Caco-2 (cell line): ENCODE data around the gene MLIP. TPM values are rescaled to one million over a fixed set of nuclear protein-coding genes. Genes with fewer than 3 reads are reported as not detected.

ENCODE experiments used
- BruUV-seq: library from RNA; stranded (reverse); fragments of 400-500 nt; replicated peaks from 2 replicates; lab custom pipeline; 2021; lab: Mats Ljungman, UMichigan
- CTCF ChIA-PET: fragments of 300-600 bp; sonication (Branson Sonifier 250); formaldehyde crosslinking; loops from one replicate; lab custom pipeline; 2022; ENCODE audit warnings: antibody characterized with exemption; lab: Charles Lee
- POLR2A ChIA-PET: fragments of 300-600 bp; sonication (Branson Sonifier 250); formaldehyde crosslinking; loops from one replicate; lab custom pipeline; 2022; ENCODE audit warnings: antibody characterized with exemption; lab: Charles Lee
- DNase-seq, 2 experiments: peaks; one replicate each; pipeline versions ENCODE4 v3.0.0 to v3.0.0-alpha.2; 2020 to 2022
- H3K27me3 ChIP-seq: replicated peaks from 2 replicates; pipeline ENCODE4 v1.6.0; 2011; ENCODE audit warnings: low read length; ENCODE audit not compliant: control insufficient read depth, insufficient read depth
- H3K36me3 ChIP-seq: 2 replicates; pipeline ENCODE4 v1.5.1; 2011; ENCODE audit warnings: low read length; ENCODE audit not compliant: control insufficient read depth, insufficient read depth
- H3K4me1 ChIP-seq: fragments of 250-450 bp; sonication (Bioruptor Pico); 2 replicates; pipeline ENCODE4 v1.5.1; 2020; ENCODE audit warnings: mild to moderate bottlenecking
- H3K4me3 ChIP-seq: 2 replicates; pipeline ENCODE4 v1.5.1; 2011; ENCODE audit warnings: low read depth, mild to moderate bottlenecking, control low read depth, low read length
- H3K9me3 ChIP-seq: fragments of 250-450 bp; sonication (Bioruptor Pico); 2 replicates; pipeline ENCODE4 v1.5.1; 2020; ENCODE audit warnings: mild to moderate bottlenecking, moderate library complexity
- H3K27ac Mint-ChIP-seq: one replicate; pipeline ENCODE4 v1.8.0; 2022; ENCODE audit warnings: mixed read lengths; ENCODE audit not compliant: unreplicated experiment
- H3K27me3 Mint-ChIP-seq: one replicate; pipeline ENCODE4 v1.8.0; 2022; ENCODE audit warnings: mixed read lengths; ENCODE audit not compliant: insufficient read depth, unreplicated experiment
- H3K36me3 Mint-ChIP-seq: one replicate; pipeline ENCODE4 v1.8.0; 2022; ENCODE audit warnings: mild to moderate bottlenecking, mixed read lengths; ENCODE audit not compliant: insufficient read depth, unreplicated experiment
- H3K4me1 Mint-ChIP-seq: one replicate; pipeline ENCODE4 v1.8.0; 2022; ENCODE audit warnings: low read depth, mixed read lengths; ENCODE audit not compliant: unreplicated experiment
- H3K4me3 Mint-ChIP-seq: one replicate; pipeline ENCODE4 v1.8.0; 2022; ENCODE audit warnings: mild to moderate bottlenecking, moderate library complexity, mixed read lengths; ENCODE audit not compliant: unreplicated experiment
- H3K9me3 Mint-ChIP-seq: one replicate; pipeline ENCODE4 v1.8.0; 2022; ENCODE audit warnings: mixed read lengths; ENCODE audit not compliant: unreplicated experiment
- CTCF ChIP-seq, 2 experiments: fragments of 200-600 bp in 1 of 2; IDR thresholded peaks; 1 replicate in 1 of 2; 2 replicates in 1 of 2; pipeline versions ENCODE4 v1.5.1 to v1.8.0; 2011 to 2022; ENCODE audit warnings: antibody characterized with exemption in 1 of 2, control low read depth in 1 of 2, inconsistent platforms in 1 of 2, low read depth in 1 of 2, low read length in 1 of 2, mild to moderate bottlenecking in 1 of 2, moderate library complexity in 1 of 2; ENCODE audit not compliant: insufficient read depth in 1 of 2, severe bottlenecking in 1 of 2, unreplicated experiment in 1 of 2
- intact Hi-C: fragments of 100-400 bp; cut with micrococcal nuclease; formaldehyde crosslinking; loops from one replicate; pipeline ENCODE4 v1.10.0; 2022; ENCODE audit not compliant: unreplicated experiment
- total RNA-seq: library from RNA; stranded (reverse); gene quantifications from 2 replicates; pipeline ENCODE4 v1.2.3, GENCODE V29; 2022

The MLIP gene
- total RNA-seq, 1 experiment from 2014 or later = 0.88 TPM

GRCh38 chr6:54236984-54237383 is 125.7 kb downstream of the MLIP start:
- Histone ChIP-seq H3K4me3 (no peak overlapping the region), H3K9me3 (no peaks in the 10 kb centered on the region), H3K4me1 (no peaks in the 10 kb centered on the region), H3K27me3 (no peaks in the 10 kb centered on the region), H3K36me3 (no peaks in the 10 kb centered on the region)
- no peaks in the 10 kb centered on the region for H3K27me3 Mint-ChIP-seq
- H3K27ac Mint-ChIP-seq = peak overlapping the region; percentile 9
- no TSS peak for BruUV-seq
- H3K36me3 Mint-ChIP-seq = no peaks in the 10 kb centered on the region
- H3K4me3 Mint-ChIP-seq = no peak overlapping the region
- TF ChIP-seq CTCF (IDR thresholded peaks at IDR 0.05; ENCODE audit: insufficient read depth in 1 of 2, low read depth in 1 of 2, low read length in 1 of 2, severe bottlenecking in 1 of 2, unreplicated experiment in 1 of 2) = no peak
- CTCF ChIA-PET = no interaction called here
- intact Hi-C loops = no loop called here
- no peaks in the 10 kb centered on the region for H3K9me3 Mint-ChIP-seq
- no peak for DNase-seq
- H3K4me1 Mint-ChIP-seq = no peaks in the 10 kb centered on the region
- POLR2A ChIA-PET = no interaction called here

DNA sequence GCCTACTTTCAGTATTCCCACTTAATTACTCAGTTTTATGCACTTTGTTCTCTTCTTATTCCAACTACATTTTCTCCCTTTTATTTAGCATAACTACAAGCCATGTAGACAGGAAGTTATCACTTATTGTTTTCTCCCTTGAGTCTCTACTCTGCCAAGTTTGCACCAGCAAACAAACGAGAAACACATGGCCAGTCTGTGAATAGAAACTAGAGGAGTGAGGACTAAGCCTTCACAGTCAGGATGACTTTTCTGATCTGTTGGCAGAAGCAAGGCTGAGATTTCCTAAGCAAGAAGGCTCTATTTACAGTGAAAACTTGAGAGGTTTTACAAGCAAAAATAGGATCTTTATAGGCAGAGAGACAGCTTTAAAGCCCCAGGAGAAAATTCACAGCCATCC is 127.2 kb downstream of the MLIP start:
- Histone ChIP-seq H3K27me3 (no peaks in the 10 kb centered on the region), H3K4me1 (no peaks in the 10 kb centered on the region), H3K9me3 (no peaks in the 10 kb centered on the region; the same call in 1 of the 2 replicates), H3K4me3 (no peak overlapping the region), H3K36me3 (no peaks in the 10 kb centered on the region)
- no peak overlapping the region for H3K27ac Mint-ChIP-seq
- DNase-seq = no peak
- no peaks in the 10 kb centered on the region for H3K27me3 Mint-ChIP-seq
- no peaks in the 10 kb centered on the region for H3K36me3 Mint-ChIP-seq
- intact Hi-C loops = no loop called here
- BruUV-seq = no TSS peak
- ChIA-PET POLR2A (no interaction called here), CTCF (no interaction called here)
- H3K4me1 Mint-ChIP-seq = no peaks in the 10 kb centered on the region
- no peak overlapping the region for H3K4me3 Mint-ChIP-seq
- no peak for TF ChIP-seq CTCF (IDR thresholded peaks at IDR 0.05; ENCODE audit: insufficient read depth in 1 of 2, low read depth in 1 of 2, low read length in 1 of 2, severe bottlenecking in 1 of 2, unreplicated experiment in 1 of 2)
- H3K9me3 Mint-ChIP-seq = no peaks in the 10 kb centered on the region

GRCh38 chr6:54243699-54244098 is 132.5 kb downstream of the MLIP start:
- no TSS peak for BruUV-seq
- Histone ChIP-seq H3K9me3 (no peaks in the 10 kb centered on the region; the same call in 1 of the 2 replicates), H3K4me3 (no peak overlapping the region), H3K36me3 (no peaks in the 10 kb centered on the region), H3K27me3 (no peaks in the 10 kb centered on the region), H3K4me1 (no peaks in the 10 kb centered on the region)
- Mint-ChIP-seq H3K4me1 (no peaks in the 10 kb centered on the region), H3K4me3 (no peak overlapping the region), H3K27me3 (no peaks in the 10 kb centered on the region), H3K36me3 (no peaks in the 10 kb centered on the region), H3K9me3 (no peaks in the 10 kb centered on the region), H3K27ac (no peak overlapping the region)
- ChIA-PET CTCF (interaction anchor here (0.6 to 1.2 kb wide), 3 partner anchors 24 to 258 kb away, joined by 3 to 5 read pairs (median 3); no protein-coding TSS in a partner anchor), POLR2A (no interaction called here)
- intact Hi-C loops = no loop called here
- DNase-seq = no peak
- TF ChIP-seq CTCF (IDR thresholded peaks at IDR 0.05; ENCODE audit: insufficient read depth in 1 of 2, low read depth in 1 of 2, low read length in 1 of 2, severe bottlenecking in 1 of 2, unreplicated experiment in 1 of 2) = no peak
